Stimulated activated CD8-positive, alpha-beta memory T cell treated with anti-CD3 and anti-CD28 coated beads, Interleukin-15, amount 100 ng/mL, for 1 hour (primary cell): ENCODE data around the gene SULT1A2.
"Not testable (repeated sequence)": the region's sequence is repeated elsewhere in the genome, so short reads cannot be mapped to it uniquely, and the experiment has no call there.

Source experiments
- DNase-seq: peaks from one replicate; pipeline ENCODE4 v3.0.0-alpha.2; 2020; ENCODE audit warnings: low read depth

The SULT1A2 gene

GRCh38 chr16:28558456-28558855 is 38.4 kb downstream of the SULT1A2 start:
- DNase-seq: no peak

- no peak for DNase-seq
Measured at GRCh38 chr16:28556914-28557320, 39.9 kb downstream of the SULT1A2 start.

GRCh38 chr16:28555561-28555960 is 41.3 kb downstream of the SULT1A2 start:
- DNase-seq: no peak

GRCh38 chr16:28554634-28555423 is 42.0 kb downstream of the SULT1A2 start:
- no peak for DNase-seq

- peak; percentile 82 for DNase-seq
Measured at GRCh38 chr16:28553776-28554633, 42.8 kb downstream of the SULT1A2 start, which contains the start of gene SGF29. TSS of gene SGF29 (plus strand) at chr16:28553920. CDS start at chr16:28581070, 27,150 bp downstream.

GRCh38 chr16:28549301-28549899 is 47.5 kb downstream of the SULT1A2 start:
- DNase-seq: no peak

GRCh38 chr16:28548306-28548802 is 48.5 kb downstream of the SULT1A2 start:
- no peak for DNase-seq

- no peak for DNase-seq
Measured at GRCh38 chr16:28546626-28547025, 50.2 kb downstream of the SULT1A2 start.

GRCh38 chr16:28545964-28546363 is 50.9 kb downstream of the SULT1A2 start:
- not testable (repeated sequence) for DNase-seq

GRCh38 chr16:28544998-28545397 is 51.9 kb downstream of the SULT1A2 start:
- DNase-seq: no peak

GRCh38 chr16:28543072-28543471 is 53.8 kb downstream of the SULT1A2 start:
- DNase-seq: no peak

- no peak for DNase-seq
Measured at GRCh38 chr16:28542646-28543045, 54.2 kb downstream of the SULT1A2 start.
